HTERT RPE-1 (cell line): ENCODE data around the gene NR2F1.
"Not testable (repeated sequence)": the region's sequence is repeated elsewhere in the genome, so short reads cannot be mapped to it uniquely, and the experiment has no call there.

ENCODE experiments used
- in situ Hi-C: fragments of 300-500 bp; cut with MboI; formaldehyde crosslinking; loops from 4 replicates; pipeline ENCODE4 v1.14.3; 2020; ENCODE audit warnings: low sequenced_read_pairs

NR2F1 gene

GRCh38 chr5:93582677-93583438 is at the start of gene NR2F1:
TSS of gene NR2F1 (plus strand) at chr5:93583222. CDS start at chr5:93585024, 1,802 bp downstream.
- in situ Hi-C loops, result no loop called here

DNA sequence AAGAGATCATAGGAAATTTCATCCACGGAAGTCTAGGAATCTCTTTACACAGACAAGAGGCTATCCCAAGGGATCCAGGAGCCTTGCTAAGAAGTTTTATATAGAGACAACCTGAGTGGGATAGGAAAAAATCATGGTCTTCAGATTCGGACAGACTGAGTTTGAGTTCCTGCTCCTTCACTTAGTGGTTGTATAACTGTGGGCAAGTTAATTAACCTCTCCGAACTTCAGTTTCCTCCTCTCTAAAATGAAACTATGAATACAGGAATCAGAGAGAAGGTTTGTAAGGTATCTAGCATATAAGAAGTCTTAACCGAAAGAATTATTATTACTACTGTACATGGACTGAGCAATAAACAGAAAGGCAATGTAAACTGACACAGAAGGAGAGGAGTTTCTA is 37.1 kb upstream of the NR2F1 start:
- in situ Hi-C loops, result no loop called here

DNA sequence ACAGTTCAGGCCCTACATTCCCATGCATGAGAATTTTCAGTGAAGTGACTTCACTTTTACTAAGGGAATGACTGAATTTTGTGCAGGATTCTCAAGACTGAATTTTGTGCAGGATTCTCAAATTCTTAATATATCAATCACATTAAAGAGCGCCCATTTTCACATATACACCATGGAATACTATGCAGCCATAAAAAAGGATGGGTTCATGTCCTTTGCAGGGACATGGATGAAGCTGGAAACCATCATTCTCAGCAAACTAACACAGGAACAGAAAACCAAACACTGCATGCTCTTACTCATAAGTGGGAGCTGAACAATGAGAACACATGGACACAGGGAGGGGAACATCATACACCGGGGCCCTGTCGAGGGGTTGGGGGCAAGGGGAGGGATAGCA is 33.4 kb upstream of the NR2F1 start:
- in situ Hi-C loops, result not testable (repeated sequence)

DNA sequence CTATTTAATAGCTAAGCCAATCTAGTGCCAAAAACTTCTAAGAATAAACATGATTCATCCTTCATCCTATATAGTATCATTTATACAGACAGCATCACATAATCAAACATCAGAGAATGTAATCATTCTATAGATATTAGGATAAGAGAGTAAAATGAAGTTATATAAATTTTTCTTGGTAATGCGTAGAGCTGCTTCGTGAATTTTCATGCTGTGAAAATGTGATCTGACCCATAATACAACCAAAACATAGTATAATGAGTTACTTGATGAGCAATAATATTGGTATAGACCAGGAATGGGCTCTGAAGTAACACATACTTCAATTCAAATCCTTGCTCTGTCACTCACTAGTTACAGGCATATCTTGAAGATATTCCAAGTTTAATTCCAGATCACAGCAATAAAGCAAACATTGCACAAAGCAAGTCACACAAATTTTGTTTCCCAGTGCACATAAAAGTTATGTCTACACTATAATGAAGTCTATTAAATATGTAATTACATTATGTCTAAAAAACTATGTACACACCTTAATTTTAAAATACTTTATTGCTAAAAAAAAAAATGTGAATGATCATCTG is 25.9 kb upstream of the NR2F1 start:
- in situ Hi-C loops, result no loop called here

- in situ Hi-C loops, result no loop called here
Measured at GRCh38 chr5:93566091-93566490, 16.9 kb upstream of the NR2F1 start.

- in situ Hi-C loops, result no loop called here
Measured at GRCh38 chr5:93567424-93567823, 15.6 kb upstream of the NR2F1 start.

DNA sequence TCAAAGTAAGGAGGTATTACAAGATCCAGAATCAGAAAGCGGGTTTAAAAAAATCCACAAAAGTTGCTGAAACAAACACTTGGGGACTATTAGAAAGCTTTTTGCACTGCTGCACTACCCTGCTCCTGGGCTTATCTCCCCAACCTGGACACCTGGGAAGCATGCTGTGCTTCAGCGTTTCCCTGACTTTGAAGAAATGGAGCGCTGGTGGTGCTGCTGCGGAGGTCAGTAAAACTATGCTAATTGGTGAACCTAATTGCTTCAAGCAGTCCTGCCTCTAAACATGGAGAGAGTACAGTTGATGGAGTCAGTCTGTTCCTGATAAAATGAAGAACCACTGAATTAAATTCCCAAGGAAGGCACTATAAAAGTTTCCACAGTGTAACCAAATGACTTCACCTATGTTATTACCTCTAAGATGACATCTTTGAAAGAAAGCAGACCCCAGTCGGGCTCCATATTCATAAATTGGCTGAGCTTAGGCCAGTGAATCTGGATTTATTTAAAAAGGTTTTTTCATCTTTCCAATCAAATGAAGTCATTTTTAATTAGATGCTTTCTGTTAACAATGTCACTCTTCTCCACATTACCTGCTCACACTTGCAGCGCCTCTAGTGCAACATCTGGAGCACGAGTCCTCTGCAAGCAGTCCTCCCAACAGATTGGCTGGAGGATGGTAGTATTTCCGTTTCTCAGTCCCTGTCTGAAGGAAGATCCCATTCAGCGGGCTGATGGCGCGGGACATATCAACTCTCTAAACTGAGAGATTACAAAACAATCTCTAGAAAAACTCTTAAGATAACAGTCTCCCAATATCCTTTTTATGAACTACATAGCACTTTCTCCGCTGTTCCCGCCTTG is 13.5 kb upstream of the NR2F1 start:
- in situ Hi-C loops, result no loop called here

DNA sequence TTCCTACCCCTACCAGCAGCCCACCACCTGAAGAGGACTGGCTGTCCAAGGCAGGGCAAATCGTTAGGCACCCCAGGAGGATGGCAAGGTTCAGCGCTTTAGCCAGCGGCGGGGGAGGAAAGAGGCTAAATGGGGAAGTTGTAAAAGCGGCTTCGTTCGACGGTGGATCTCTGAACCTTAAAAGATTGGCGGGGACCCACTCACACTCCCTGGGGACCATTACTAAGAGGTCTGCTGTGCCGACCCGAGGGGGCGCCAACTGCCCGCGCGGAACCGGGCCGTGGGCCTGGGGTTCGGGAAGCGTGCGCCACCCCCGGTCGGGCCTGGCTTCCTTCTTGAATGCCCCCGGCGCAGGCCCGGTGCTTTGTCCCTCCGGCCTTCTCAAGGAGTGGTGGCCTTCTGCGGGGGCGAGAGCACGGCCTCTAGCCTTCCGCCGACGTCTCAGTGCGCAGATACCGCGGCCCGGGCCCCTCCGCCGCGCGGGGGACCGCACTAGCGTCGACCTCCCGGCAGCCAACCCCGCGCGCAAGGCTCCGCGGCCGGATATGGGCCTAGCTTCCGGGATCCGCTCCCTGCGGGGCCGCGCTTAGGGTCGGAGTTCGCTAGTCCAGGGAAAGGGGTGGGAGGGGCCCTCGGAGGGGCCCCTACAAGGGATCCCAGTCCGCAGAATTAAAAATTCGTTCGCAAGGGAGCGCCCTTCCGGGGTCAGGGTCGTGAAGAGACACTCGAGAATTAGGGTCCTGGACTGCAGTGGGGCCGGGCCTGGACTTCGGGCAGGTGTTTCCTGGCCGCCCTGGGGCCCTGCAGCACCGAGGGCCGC is 12.5 kb upstream of the NR2F1 start:
- in situ Hi-C loops, result no loop called here

DNA sequence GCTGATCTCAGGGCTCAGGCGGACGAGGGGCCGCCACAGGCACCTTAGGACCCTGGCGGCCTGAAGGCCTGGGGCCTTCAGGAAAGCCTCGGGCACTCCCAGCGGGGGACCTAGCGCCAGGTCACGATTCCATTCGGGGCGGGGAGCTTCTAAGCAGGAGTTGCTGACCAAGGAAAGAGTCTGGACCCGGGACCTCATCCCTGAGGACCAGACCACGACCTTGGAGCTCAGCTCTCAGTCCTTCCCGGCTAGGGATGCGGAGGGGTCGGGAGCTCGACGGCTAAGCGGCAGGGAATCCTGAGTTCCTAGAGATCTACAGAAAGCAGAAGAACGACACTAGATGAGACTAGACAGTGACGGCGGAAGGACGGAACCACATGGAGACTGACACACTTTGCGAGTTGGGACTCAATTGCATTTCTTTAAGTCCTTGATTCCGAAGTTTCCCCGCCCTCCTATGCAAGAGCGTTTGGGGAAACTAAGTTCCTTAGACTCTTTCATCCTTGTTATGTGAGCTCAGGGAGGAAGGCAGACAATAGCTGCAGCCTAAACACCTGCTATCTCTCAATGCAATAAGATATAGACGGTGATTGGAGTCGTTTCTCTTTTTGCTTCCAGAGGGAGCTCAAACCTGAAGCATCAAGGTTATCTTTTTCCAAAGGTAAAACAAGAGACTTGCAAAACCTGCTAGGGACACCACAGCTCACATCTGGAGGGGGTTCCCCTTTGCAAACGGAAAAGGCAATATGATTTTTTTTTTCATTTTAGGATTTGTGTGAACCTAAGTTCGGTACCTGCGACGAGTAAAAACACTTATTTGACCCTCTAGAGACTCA is 11.7 kb upstream of the NR2F1 start:
- in situ Hi-C loops, result no loop called here

DNA sequence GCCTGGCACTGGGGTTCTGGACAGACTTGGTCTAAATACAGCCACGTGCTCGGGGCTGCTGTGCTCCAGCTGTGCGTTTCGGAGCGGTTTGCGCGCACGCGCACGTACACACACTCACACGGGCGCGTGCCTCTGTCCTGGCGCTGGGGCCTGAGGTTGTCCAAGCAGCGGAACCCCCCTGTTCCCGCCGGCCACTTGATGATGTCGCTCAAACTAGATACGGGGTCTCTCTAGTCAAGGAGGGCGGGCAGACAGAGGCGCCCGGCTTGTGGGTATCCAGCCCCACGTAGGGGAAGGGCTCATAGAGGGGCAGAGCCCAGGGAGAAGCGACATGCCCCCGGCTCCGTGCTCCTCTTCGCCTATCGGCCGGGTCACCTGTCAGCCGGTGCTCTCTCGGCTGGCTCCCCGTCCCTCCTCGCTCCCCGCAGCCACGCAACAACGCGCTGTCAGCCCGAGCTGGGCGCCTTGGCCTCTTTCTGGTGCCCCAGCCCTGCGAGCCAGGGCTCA is 10.9 kb upstream of the NR2F1 start:
- in situ Hi-C loops, result no loop called here

DNA sequence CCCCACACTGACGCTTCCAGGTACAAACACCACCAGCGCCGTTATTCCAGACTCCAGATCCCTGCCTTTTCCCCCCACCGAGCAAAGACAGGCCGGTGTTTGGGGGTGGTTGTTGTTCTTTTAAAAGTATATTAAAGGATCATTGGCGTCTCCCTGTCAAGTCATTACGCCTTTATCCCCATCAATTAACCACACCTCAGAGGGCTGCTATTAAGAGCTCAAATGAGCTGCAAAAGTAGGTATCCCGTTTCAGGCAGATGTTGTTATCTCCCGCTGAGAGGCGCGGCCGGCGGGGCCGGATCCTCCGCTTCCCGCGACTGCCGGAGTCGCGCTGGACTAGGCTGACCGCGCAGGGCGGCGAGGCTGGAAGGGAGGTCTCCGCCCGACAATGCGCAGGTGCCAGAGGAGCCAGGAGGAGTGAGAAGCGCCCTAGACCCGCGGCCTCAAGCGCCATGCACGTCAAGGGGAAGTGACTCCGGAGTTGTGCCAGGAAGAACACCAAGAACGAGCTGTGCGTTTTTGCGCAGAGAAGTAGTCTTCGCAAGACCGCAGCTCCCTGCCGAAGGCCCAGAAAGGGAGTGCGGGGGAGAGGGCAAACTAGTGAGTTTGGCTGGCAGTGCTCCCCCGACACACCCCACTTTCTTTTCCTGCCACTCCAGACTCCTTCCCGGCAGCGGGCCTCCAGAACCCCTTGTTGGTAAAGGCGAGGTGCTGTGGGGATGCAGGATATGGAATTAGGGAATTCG is 10.2 kb upstream of the NR2F1 start:
- in situ Hi-C loops, result no loop called here

DNA sequence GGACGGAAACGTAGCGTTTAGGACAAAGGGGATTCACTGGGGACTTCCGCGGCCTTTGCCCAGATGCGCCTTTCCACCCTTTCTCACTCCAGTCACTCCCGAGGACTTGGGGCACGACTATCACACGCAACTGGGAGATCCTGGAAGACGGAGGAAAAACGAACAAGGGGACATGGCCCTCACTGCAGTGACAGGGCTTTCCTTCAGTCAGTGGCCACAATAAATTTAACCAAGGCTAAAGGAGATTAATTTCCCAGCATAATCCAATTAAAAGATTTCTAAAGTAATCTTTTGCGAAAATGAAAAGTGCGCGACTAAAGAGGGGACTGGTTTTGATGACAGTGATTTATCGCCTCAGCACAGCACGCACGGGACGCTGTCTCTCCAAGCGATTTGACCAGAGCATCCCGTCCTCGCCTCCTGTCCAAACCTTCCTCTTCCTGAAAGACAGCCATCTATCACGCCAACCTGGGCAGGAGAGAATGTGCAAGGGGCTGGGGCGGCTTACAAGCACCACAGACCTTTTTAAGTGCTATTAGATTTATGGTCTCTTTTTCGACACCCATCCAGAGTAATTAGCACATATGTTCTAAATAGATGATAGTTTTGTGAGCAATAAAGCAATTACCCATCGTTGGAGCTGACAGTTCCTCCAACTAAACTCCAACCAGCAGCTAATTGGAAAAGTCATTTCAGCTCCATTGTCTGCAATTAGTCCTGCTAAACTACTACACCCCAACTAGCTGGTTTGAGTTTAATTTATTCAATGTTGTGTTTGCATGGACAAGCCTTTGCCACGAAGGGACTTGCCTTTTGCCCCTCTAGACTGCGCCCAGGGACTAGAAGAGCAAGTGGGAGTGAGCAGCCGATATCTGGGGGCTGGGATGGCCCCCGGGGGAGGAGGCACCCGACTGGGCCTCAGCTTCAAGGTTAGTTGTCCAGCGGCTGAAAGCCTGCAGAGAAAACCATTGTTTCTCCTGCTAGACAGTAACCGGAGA is 9.4 kb upstream of the NR2F1 start:
- in situ Hi-C loops, result no loop called here

- in situ Hi-C loops, result no loop called here
Measured at GRCh38 chr5:93574491-93575305, 8.3 kb upstream of the NR2F1 start.

DNA sequence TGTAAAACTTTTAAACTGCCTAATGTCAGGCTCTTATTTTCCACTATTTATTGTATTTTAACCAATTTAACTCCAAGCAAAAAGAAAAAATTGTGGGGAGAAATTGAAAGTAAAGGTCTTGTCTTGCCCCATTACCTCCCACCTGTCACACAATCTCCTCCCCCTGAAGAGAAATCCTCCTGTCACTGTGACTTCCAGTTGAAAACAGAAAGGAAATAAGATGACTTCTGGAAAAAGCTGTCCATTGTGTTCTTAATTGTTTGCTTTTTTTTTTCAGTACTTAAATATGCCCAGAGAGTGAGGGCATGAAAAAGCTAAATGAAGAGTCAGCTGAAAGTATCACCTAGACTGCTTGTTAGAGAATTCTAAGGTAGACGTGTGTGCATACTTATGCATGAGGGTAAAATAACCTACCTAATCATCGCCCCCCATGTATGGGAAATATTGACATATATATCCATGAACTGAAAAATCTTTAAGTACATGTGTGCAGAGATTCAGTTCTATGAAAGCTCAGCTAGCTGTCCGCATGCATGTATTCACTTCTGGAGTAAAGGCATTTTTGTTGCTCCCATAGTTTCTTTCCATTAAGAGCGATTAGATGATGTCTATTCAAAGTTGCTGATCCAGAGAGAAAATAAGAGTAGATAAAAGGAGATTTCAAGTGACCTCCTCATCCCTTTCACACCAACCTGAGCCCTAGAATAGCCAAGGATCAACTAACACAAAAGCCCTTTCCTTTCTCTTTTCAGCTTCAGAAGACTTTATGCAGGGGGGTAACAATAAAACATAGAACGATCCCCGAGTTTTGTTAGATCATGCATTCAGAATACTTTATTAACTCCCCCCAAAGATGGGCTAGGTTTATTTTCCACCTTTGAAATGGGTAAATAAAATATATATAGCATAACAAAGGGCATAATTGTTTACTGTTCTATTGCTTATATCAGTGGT is 7.3 kb upstream of the NR2F1 start:
- in situ Hi-C loops, result no loop called here

GRCh38 chr5:93576994-93577853 is 5.8 kb upstream of the NR2F1 start:
- in situ Hi-C loops, result no loop called here
